DND-41 (cell line): ENCODE data around the gene HS3ST6.

Experiments used
- ATAC-seq: fragments of 200-7000 bp; cut with Tn5 transposase; 3 replicates; pipeline ENCODE4 v1.9.1; 2021; ENCODE audit warnings: low read depth; ENCODE audit not compliant: insufficient read depth
- DNase-seq: peaks from one replicate; pipeline ENCODE4 v3.0.0-alpha.2; 2020
- H2AFZ ChIP-seq: 2 replicates; pipeline ENCODE4 v1.6.0; 2012; ENCODE audit warnings: low read depth, low read length
- H3K27ac ChIP-seq: 2 replicates; pipeline ENCODE4 v1.5.1; 2012; ENCODE audit warnings: low read length, inconsistent platforms
- H3K27me3 ChIP-seq: fragments of 200-600 bp; sonication (generic); 2 replicates; pipeline ENCODE4 v1.6.0; 2012; ENCODE audit warnings: low read length, mild to moderate bottlenecking, inconsistent platforms; ENCODE audit not compliant: insufficient read depth, poor library complexity
- H3K36me3 ChIP-seq: 2 replicates; pipeline ENCODE4 v1.5.1; 2012; ENCODE audit warnings: low read length, inconsistent platforms; ENCODE audit not compliant: insufficient read depth
- H3K4me1 ChIP-seq: 2 replicates; pipeline ENCODE4 v1.5.1; 2012; ENCODE audit warnings: mild to moderate bottlenecking, low read length; ENCODE audit not compliant: insufficient read depth
- H3K4me2 ChIP-seq: 2 replicates; pipeline ENCODE4 v1.6.0; 2012; ENCODE audit warnings: mild to moderate bottlenecking, moderate library complexity, low read length, inconsistent platforms; ENCODE audit not compliant: insufficient read depth
- H3K4me3 ChIP-seq, 2 experiments: fragments of 200-600 bp in 1 of 2; shearing (Covaris generic) in 1 of 2; 2 replicates each; pipeline ENCODE4 v1.5.1; 2012 to 2016; ENCODE audit warnings: inconsistent platforms in 2 of 2, low read length in 2 of 2, mild to moderate bottlenecking in 2 of 2, low read depth in 1 of 2, moderate library complexity in 1 of 2
- H3K79me2 ChIP-seq: 2 replicates; pipeline ENCODE4 v1.6.0; 2012; ENCODE audit warnings: low read length, inconsistent platforms; ENCODE audit not compliant: insufficient read depth
- H3K9ac ChIP-seq: 2 replicates; pipeline ENCODE4 v1.6.0; 2012; ENCODE audit warnings: low read depth, mild to moderate bottlenecking, inconsistent platforms, low read length, moderate library complexity
- H3K9me3 ChIP-seq: 2 replicates; pipeline ENCODE4 v1.5.1; 2012; ENCODE audit warnings: low read length, moderate library complexity, mild to moderate bottlenecking, inconsistent platforms; ENCODE audit not compliant: insufficient read depth, severe bottlenecking
- H4K20me1 ChIP-seq: 2 replicates; pipeline ENCODE4 v1.6.0; 2012; ENCODE audit warnings: low read length; ENCODE audit not compliant: insufficient read depth
- EZH2 ChIP-seq: IDR thresholded peaks from 3 replicates; pipeline ENCODE4 v1.6.1; 2012; ENCODE audit warnings: borderline replicate concordance, low read depth, mild to moderate bottlenecking, moderate library complexity, low read length, inconsistent platforms; ENCODE audit not compliant: severe bottlenecking
- TF ChIP-seq, protein P1 (sequence below): IDR thresholded peaks from 2 replicates; pipeline ENCODE4 v1.5.1; 2012; ENCODE audit warnings: borderline replicate concordance, low read length, moderate library complexity, mild to moderate bottlenecking; ENCODE audit not compliant: poor library complexity, severe bottlenecking; ENCODE audit errors: extremely low read depth

Gene HS3ST6

GRCh38 chr16:1916640-1916990 lies 1.6 kb downstream of the HS3ST6 start:
- Histone ChIP-seq H3K27me3 (no peaks in the 10 kb centered on the region), H3K9ac (no peak overlapping the region), H3K4me1 (no peaks in the 10 kb centered on the region), H3K4me3 (no peak overlapping the region), H3K9me3 (no peaks in the 10 kb centered on the region), H3K79me2 (no peaks in the 10 kb centered on the region), H3K27ac (no peak overlapping the region), H4K20me1 (no peaks in the 10 kb centered on the region), H3K4me2 (no peak overlapping the region), H2AFZ (no peak overlapping the region), H3K36me3 (no peaks in the 10 kb centered on the region)
- DNase-seq = no peak
- ATAC-seq = no peak
- TF ChIP-seq, protein P1, sequence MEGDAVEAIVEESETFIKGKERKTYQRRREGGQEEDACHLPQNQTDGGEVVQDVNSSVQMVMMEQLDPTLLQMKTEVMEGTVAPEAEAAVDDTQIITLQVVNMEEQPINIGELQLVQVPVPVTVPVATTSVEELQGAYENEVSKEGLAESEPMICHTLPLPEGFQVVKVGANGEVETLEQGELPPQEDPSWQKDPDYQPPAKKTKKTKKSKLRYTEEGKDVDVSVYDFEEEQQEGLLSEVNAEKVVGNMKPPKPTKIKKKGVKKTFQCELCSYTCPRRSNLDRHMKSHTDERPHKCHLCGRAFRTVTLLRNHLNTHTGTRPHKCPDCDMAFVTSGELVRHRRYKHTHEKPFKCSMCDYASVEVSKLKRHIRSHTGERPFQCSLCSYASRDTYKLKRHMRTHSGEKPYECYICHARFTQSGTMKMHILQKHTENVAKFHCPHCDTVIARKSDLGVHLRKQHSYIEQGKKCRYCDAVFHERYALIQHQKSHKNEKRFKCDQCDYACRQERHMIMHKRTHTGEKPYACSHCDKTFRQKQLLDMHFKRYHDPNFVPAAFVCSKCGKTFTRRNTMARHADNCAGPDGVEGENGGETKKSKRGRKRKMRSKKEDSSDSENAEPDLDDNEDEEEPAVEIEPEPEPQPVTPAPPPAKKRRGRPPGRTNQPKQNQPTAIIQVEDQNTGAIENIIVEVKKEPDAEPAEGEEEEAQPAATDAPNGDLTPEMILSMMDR = no peak
- no peak for TF ChIP-seq EZH2

GRCh38 chr16:1915732-1916639 lies 2.2 kb downstream of the HS3ST6 start:
- Histone ChIP-seq H3K9me3 (no peaks in the 10 kb centered on the region), H3K36me3 (no peaks in the 10 kb centered on the region), H3K27ac (no peak overlapping the region), H3K4me3 (no peak overlapping the region), H4K20me1 (no peaks in the 10 kb centered on the region), H3K4me2 (no peak overlapping the region), H2AFZ (no peak overlapping the region), H3K9ac (no peak overlapping the region), H3K27me3 (no peaks in the 10 kb centered on the region), H3K4me1 (no peaks in the 10 kb centered on the region), H3K79me2 (no peaks in the 10 kb centered on the region)
- no peak for ATAC-seq
- TF ChIP-seq, protein P1 = no peak
- no peak for TF ChIP-seq EZH2
- no peak for DNase-seq

GRCh38 chr16:1914988-1915387 lies 3.2 kb downstream of the HS3ST6 start:
- no peaks in the 10 kb centered on the region for H3K79me2 ChIP-seq
- H3K36me3 ChIP-seq = no peaks in the 10 kb centered on the region
- H3K4me3 ChIP-seq = no peak overlapping the region
- H3K9ac ChIP-seq = no peak overlapping the region
- H3K27ac ChIP-seq = no peak overlapping the region
- H3K9me3 ChIP-seq = no peaks in the 10 kb centered on the region
- no peak overlapping the region for H2AFZ ChIP-seq
- no peaks in the 10 kb centered on the region for H3K27me3 ChIP-seq
- DNase-seq (no peak), ATAC-seq (no peak)
- no peaks in the 10 kb centered on the region for H3K4me1 ChIP-seq
- no peak overlapping the region for H3K4me2 ChIP-seq
- TF ChIP-seq EZH2 = no peak
- TF ChIP-seq, protein P1 = no peak
- no peaks in the 10 kb centered on the region for H4K20me1 ChIP-seq
